ENCODE results near the gene WDR43. TPM values are rescaled to one million over a fixed set of nuclear protein-coding genes. Genes with fewer than 3 reads are reported as not detected.

Gene WDR43
- total and polyA plus RNA-seq, 8 donors: 30.5 to 46.6 (median 45.0) TPM

GRCh38 chr2:28927469-28927868 lies 33.0 kb downstream of the WDR43 start:
- peaks cover 0 to 97% of the 10 kb centered on the region in 2 donors for H3K36me3 ChIP-seq

GRCh38 chr2:28927878-28928277 lies 33.4 kb downstream of the WDR43 start:
- no peak overlapping the region for H3K27ac ChIP-seq
- no peaks in the 10 kb centered on the region for H3K27me3 ChIP-seq
- no peak for TF ChIP-seq CTCF (IDR thresholded peaks at IDR 0.05)
- DNase-seq: no peak
- no peak for ATAC-seq
- intact Hi-C loops (cut with DNase I): no loop called here
- H3K36me3 ChIP-seq: peaks cover 0 to 97% of the 10 kb centered on the region in 2 donors
- no peak overlapping the region for H3K4me3 ChIP-seq
- no peaks in the 10 kb centered on the region for H3K9me3 ChIP-seq
- H3K4me1 ChIP-seq: no peaks in the 10 kb centered on the region

More at GRCh38 chr2:28927469-28927868, 33.0 kb downstream of the WDR43 start:
- no peak for DNase-seq
- Histone ChIP-seq H3K4me3 (no peak overlapping the region), H3K27me3 (no peaks in the 10 kb centered on the region), H3K9me3 (no peaks in the 10 kb centered on the region), H3K27ac (no peak overlapping the region), H3K4me1 (no peaks in the 10 kb centered on the region)
- intact Hi-C loops (cut with DNase I): no loop called here
- ATAC-seq: no peak
- no peak for TF ChIP-seq CTCF (IDR thresholded peaks at IDR 0.05)

- intact Hi-C loops (cut with DNase I): no loop called here
- peaks cover 0 to 90% of the 10 kb centered on the region in 2 donors for H3K36me3 ChIP-seq
- ATAC-seq (no peak), DNase-seq (no peak)
- H3K27ac ChIP-seq: no peak overlapping the region
- no peaks in the 10 kb centered on the region for H3K9me3 ChIP-seq
- H3K4me1 ChIP-seq: no peaks in the 10 kb centered on the region
- no peak for TF ChIP-seq CTCF (IDR thresholded peaks at IDR 0.05)
- H3K4me3 ChIP-seq: no peak overlapping the region
- no peaks in the 10 kb centered on the region for H3K27me3 ChIP-seq
Observed at GRCh38 chr2:28929581-28929980, 35.1 kb downstream of the WDR43 start.

GRCh38 chr2:28930205-28930604 lies 35.7 kb downstream of the WDR43 start:
- TF ChIP-seq CTCF (IDR thresholded peaks at IDR 0.05): no peak
- ATAC-seq: no peak
- H3K27ac ChIP-seq: no peak overlapping the region
- no peaks in the 10 kb centered on the region for H3K4me1 ChIP-seq
- intact Hi-C loops (cut with DNase I): no loop called here
- no peaks in the 10 kb centered on the region for H3K27me3 ChIP-seq
- no peak overlapping the region for H3K4me3 ChIP-seq
- H3K9me3 ChIP-seq: no peaks in the 10 kb centered on the region
- peaks cover 0 to 89% of the 10 kb centered on the region in 2 donors for H3K36me3 ChIP-seq
- DNase-seq: no peak

GRCh38 chr2:28934769-28935168 lies 40.3 kb downstream of the WDR43 start:
- ATAC-seq (no peak), DNase-seq (no peak)
- Histone ChIP-seq H3K27me3 (no peaks in the 10 kb centered on the region), H3K4me3 (no peak overlapping the region), H3K4me1 (no peaks in the 10 kb centered on the region), H3K27ac (no peak overlapping the region), H3K36me3 (peaks cover 0 to 79% of the 10 kb centered on the region in 2 donors), H3K9me3 (no peaks in the 10 kb centered on the region)
- TF ChIP-seq CTCF (IDR thresholded peaks at IDR 0.05): no peak
- intact Hi-C loops (cut with DNase I): no loop called here

Data from left lung (tissue), 10 donors.